ENCODE data around the gene PODN. TPM values are rescaled to one million over a fixed set of nuclear protein-coding genes. Genes with fewer than 3 reads are reported as not detected.

Gene PODN
- total and polyA plus RNA-seq, 10 donors: 0.64 to 3.8 (median 1.8) TPM

DNA sequence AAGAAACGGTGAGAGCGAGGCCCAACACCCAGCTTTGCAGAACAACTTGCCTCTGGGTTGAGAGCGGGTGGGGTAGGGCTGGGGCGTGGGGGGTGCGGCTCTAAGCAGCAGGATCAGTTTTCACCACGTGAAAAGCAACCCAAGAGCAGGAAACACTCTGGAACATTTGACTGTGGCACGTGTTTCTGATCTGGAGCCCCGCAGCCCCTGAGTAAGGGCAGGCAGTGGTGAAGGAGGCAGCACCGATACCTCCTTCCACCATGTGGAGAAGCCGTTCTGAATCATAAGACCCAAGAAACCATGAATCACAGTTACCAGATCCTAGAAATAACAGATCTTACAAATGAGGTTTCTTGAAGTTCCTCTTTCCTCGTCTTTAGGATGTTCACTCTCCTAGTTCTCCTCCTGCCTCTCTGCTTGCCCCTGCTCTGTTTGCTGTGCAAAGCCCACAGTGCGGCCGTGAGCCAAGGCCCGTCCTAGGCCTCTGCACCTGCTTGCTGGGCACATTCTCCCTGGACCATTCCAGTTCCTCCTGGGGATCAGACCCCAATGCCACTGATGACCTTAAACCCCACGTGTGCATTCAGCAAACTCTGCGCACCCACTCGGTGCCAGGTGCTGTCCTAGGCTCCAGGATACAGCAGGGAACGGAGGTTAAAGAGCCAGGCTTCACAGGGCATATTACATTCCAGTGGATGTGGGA lies 48.5 kb downstream of the PODN start:
- intact Hi-C loops (cut with DNase I; ENCODE audit: low total_unique reads): no loop called here
- peaks cover 0 to 28% (median 0%) of the 10 kb centered on the region in 7 donors for H3K27me3 ChIP-seq (replicated peaks in 1 of 7)
- peaks cover 0 to 7% (median 0%) of the 10 kb centered on the region in 8 donors for H3K9me3 ChIP-seq
- DNase-seq: no peak
- H3K27ac ChIP-seq: no peak overlapping the region
- TF ChIP-seq POLR2AphosphoS5 (IDR thresholded peaks at IDR 0.05) (no peak), POLR2A (IDR thresholded peaks at IDR 0.05) (no peak)
- TF ChIP-seq, protein P1, sequence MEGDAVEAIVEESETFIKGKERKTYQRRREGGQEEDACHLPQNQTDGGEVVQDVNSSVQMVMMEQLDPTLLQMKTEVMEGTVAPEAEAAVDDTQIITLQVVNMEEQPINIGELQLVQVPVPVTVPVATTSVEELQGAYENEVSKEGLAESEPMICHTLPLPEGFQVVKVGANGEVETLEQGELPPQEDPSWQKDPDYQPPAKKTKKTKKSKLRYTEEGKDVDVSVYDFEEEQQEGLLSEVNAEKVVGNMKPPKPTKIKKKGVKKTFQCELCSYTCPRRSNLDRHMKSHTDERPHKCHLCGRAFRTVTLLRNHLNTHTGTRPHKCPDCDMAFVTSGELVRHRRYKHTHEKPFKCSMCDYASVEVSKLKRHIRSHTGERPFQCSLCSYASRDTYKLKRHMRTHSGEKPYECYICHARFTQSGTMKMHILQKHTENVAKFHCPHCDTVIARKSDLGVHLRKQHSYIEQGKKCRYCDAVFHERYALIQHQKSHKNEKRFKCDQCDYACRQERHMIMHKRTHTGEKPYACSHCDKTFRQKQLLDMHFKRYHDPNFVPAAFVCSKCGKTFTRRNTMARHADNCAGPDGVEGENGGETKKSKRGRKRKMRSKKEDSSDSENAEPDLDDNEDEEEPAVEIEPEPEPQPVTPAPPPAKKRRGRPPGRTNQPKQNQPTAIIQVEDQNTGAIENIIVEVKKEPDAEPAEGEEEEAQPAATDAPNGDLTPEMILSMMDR (IDR thresholded peaks at IDR 0.05 in 8 of 11, conservative IDR thresholded peaks at IDR 0.05 in 3 of 11): no peak
- H3K4me1 ChIP-seq: peaks cover 0 to 5% (median 0%) of the 10 kb centered on the region in 6 donors
- WGBS, 5 donors: 47 to 67% (median 57%) methylated on average over 16 to 18 of the region's 18 CpGs
- H3K4me3 ChIP-seq: no peak overlapping the region
- no peaks in the 10 kb centered on the region for H3K36me3 ChIP-seq

DNA sequence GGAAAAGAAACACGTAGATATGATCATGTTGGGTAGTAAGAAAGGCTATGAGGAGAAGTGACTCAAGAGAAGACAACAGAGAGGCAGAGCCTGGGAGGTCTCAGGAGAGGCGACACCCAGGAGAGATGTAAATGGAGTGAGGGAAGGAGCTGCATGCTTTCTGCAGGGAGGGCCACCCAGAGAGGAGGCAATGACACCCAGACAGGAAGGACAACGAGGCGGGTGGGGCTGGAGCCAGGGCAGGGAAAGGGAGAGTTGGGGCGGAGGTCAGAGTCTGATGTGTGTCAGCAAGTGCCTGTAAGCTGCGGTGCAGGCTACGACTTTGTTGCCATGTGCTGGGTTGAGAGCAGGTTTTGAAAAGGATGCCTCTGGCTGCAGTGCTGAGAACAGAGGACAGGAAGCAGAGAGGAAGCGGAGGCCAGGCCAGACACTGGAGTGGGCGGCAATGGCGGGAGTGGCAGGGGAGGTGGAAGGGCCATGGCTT lies 49.1 kb downstream of the PODN start:
- TF ChIP-seq, protein P1 (IDR thresholded peaks at IDR 0.05 in 8 of 11, conservative IDR thresholded peaks at IDR 0.05 in 3 of 11): no peak
- TF ChIP-seq POLR2AphosphoS5 (IDR thresholded peaks at IDR 0.05): no peak
- H3K4me1 ChIP-seq: peaks cover 0 to 5% (median 0%) of the 10 kb centered on the region in 6 donors
- peaks cover 0 to 7% (median 0%) of the 10 kb centered on the region in 8 donors for H3K9me3 ChIP-seq
- H3K27ac ChIP-seq: no peak overlapping the region
- H3K4me3 ChIP-seq: no peak overlapping the region
- no peak for DNase-seq
- H3K36me3 ChIP-seq: no peaks in the 10 kb centered on the region
- H3K27me3 ChIP-seq (replicated peaks in 1 of 7): peaks cover 0 to 25% (median 0%) of the 10 kb centered on the region in 7 donors
- intact Hi-C loops (cut with DNase I; ENCODE audit: low total_unique reads): no loop called here
- WGBS, 5 donors: 60 to 67% (median 63%) methylated on average over 10 of the region's 10 CpGs

- 70 to 86% (median 72%) methylated on average over 5 of the region's 5 CpGs for WGBS, 5 donors
- peaks cover 0 to 27% (median 0%) of the 10 kb centered on the region in 7 donors for H3K27me3 ChIP-seq (replicated peaks in 1 of 7)
- intact Hi-C loops (cut with DNase I; ENCODE audit: low total_unique reads): no loop called here
- TF ChIP-seq POLR2A (IDR thresholded peaks at IDR 0.05): no peak
- no peak for TF ChIP-seq POLR2AphosphoS5 (IDR thresholded peaks at IDR 0.05)
- TF ChIP-seq, protein P1 (IDR thresholded peaks at IDR 0.05 in 8 of 11, conservative IDR thresholded peaks at IDR 0.05 in 3 of 11): no peak
- DNase-seq: no peak
- H3K36me3 ChIP-seq: no peaks in the 10 kb centered on the region
- H3K4me1 ChIP-seq: peaks cover 0 to 5% (median 0%) of the 10 kb centered on the region in 6 donors
- H3K9me3 ChIP-seq: peaks cover 0 to 7% (median 0%) of the 10 kb centered on the region in 8 donors
- H3K4me3 ChIP-seq: no peak overlapping the region
- H3K27ac ChIP-seq: no peak overlapping the region
Observed at GRCh38 chr1:53111693-53112092, 49.7 kb downstream of the PODN start.

DNA sequence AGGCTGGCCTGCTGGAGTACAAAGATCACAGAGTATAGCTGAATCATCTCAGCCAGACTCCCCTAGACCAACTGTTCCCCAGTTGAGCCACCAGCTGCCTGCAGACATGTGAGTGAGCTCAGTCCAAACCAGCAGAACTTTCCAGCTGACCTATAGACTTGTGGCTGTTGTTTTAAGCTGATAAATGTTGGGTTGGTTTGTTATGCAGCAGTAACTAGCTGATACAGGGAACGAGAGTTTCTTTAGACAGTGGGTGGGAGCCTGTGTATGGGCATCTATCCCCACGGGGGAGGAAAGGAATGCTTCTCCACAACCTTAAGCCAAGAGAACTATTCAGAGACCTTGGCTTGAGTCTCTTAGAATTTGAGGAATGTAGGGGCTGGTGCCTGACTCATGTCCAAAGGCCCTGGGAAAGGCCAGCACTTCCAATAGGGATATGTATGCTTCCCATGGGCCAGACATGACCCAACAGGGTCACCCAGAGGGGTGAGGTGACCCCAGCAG lies 50.3 kb downstream of the PODN start:
- TF ChIP-seq POLR2AphosphoS5 (IDR thresholded peaks at IDR 0.05): no peak
- no peak for TF ChIP-seq POLR2A (IDR thresholded peaks at IDR 0.05)
- TF ChIP-seq, protein P1 (IDR thresholded peaks at IDR 0.05 in 8 of 11, conservative IDR thresholded peaks at IDR 0.05 in 3 of 11): no peak
- Histone ChIP-seq H3K4me1 (peaks cover 0 to 5% (median 0%) of the 10 kb centered on the region in 6 donors), H3K27me3 (replicated peaks in 1 of 7) (peaks cover 0 to 29% (median 0%) of the 10 kb centered on the region in 7 donors), H3K4me3 (no peak overlapping the region), H3K9me3 (peaks cover 0 to 7% (median 0%) of the 10 kb centered on the region in 8 donors), H3K36me3 (no peaks in the 10 kb centered on the region), H3K27ac (no peak overlapping the region)
- 75 to 94% (median 79%) methylated on average over 2 of the region's 2 CpGs for WGBS, 5 donors
- DNase-seq: no peak
- intact Hi-C loops (cut with DNase I; ENCODE audit: low total_unique reads): no loop called here
